Thoracic aorta (tissue), 2 donors: ENCODE data around the gene STAG3. TPM values are rescaled to one million over a fixed set of nuclear protein-coding genes. Genes with fewer than 3 reads are reported as not detected.
"Not testable (repeated sequence)": the region's sequence is repeated elsewhere in the genome, so short reads cannot be mapped to it uniquely, and the experiment has no call there.

Source experiments
- ATAC-seq: fragments of 150-250 bp; one replicate; pipeline ENCODE4 v1.8.0; 2017; ENCODE audit warnings: low read depth; ENCODE audit not compliant: insufficient number of reproducible peaks, low FRiP score
- DNase-seq: peaks from one replicate; pipeline ENCODE4 v3.0.0-alpha.2; 2020; ENCODE audit warnings: low spot score
- H3K27ac ChIP-seq, 2 donors: fragments of 200-600 bp; sonication (generic); 1 replicate in 1 of 2; 2 replicates in 1 of 2; pipeline ENCODE4 v1.5.1; 2016; ENCODE audit warnings: mild to moderate bottlenecking in 2 of 2, moderate library complexity in 2 of 2
- H3K27me3 ChIP-seq: fragments of 200-600 bp; sonication (generic); replicated peaks from 2 replicates; pipeline ENCODE4 v1.6.0; 2016; ENCODE audit warnings: mild to moderate bottlenecking; ENCODE audit not compliant: insufficient read depth
- H3K36me3 ChIP-seq: fragments of 200-600 bp; sonication (generic); one replicate; pipeline ENCODE4 v1.5.1; 2016
- H3K4me1 ChIP-seq, 2 donors: fragments of 200-600 bp; sonication (generic); 1 replicate in 1 of 2; 2 replicates in 1 of 2; pipeline versions ENCODE4 v1.5.1 to v1.6.0; 2016; ENCODE audit warnings: low read depth in 2 of 2, mild to moderate bottlenecking in 1 of 2; ENCODE audit not compliant: control insufficient read depth in 1 of 2
- H3K4me3 ChIP-seq: fragments of 200-600 bp; sonication (generic); 2 replicates; pipeline ENCODE4 v1.5.1; 2016; ENCODE audit warnings: mild to moderate bottlenecking
- H3K9me3 ChIP-seq: fragments of 200-600 bp; sonication (generic); 2 replicates; pipeline ENCODE4 v1.5.1; 2016
- total RNA-seq, 2 donors: library from RNA; depleted of rRNA; stranded (reverse); fragments of >200 nt; gene quantifications; one replicate each; pipeline versions ENCODE4 v1.1.0 to v1.2.3, GENCODE V29; 2016
- TF ChIP-seq, protein P1 (sequence below): fragments of 200-600 bp; sonication (generic); IDR thresholded peaks from one replicate; pipeline ENCODE4 v1.5.1; 2019; ENCODE audit warnings: antibody characterized with exemption

Gene STAG3
- total RNA-seq, 2 donors from 2014 or later = 0.56 to 0.95 TPM

GRCh38 chr7:100132126-100132525 is 45.6 kb upstream of the STAG3 start:
- ATAC-seq = no peak
- Histone ChIP-seq H3K4me3 (no peak overlapping the region), H3K36me3 (no peaks in the 10 kb centered on the region), H3K27ac (no peak overlapping the region), H3K27me3 (no peaks in the 10 kb centered on the region), H3K9me3 (no peaks in the 10 kb centered on the region), H3K4me1 (peaks cover 9 to 19% of the 10 kb centered on the region in 2 donors)
- no peak for DNase-seq
- TF ChIP-seq, protein P1, sequence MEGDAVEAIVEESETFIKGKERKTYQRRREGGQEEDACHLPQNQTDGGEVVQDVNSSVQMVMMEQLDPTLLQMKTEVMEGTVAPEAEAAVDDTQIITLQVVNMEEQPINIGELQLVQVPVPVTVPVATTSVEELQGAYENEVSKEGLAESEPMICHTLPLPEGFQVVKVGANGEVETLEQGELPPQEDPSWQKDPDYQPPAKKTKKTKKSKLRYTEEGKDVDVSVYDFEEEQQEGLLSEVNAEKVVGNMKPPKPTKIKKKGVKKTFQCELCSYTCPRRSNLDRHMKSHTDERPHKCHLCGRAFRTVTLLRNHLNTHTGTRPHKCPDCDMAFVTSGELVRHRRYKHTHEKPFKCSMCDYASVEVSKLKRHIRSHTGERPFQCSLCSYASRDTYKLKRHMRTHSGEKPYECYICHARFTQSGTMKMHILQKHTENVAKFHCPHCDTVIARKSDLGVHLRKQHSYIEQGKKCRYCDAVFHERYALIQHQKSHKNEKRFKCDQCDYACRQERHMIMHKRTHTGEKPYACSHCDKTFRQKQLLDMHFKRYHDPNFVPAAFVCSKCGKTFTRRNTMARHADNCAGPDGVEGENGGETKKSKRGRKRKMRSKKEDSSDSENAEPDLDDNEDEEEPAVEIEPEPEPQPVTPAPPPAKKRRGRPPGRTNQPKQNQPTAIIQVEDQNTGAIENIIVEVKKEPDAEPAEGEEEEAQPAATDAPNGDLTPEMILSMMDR = no peak

DNA sequence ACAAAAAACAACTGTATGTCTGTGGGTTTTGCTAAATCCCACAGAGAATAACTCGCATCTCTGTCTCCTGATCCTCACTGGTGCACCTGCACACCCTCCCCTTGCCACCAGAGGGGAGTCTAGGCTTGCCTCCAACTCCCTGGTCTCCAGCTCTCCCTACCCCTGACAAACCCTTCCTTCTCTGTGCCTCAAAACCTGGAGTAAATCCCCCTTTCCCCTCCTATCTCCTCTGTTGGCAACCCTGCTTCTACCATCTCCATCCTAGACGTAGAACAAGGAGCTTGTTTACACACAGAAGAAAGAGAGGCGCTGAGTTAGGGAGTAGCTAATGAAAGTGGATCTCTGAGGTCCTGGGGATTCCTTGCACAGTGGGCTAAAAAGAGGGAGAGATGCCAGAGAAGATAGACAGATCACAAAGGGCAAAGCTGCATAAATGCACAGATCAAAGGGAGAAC is 45.0 kb upstream of the STAG3 start:
- TF ChIP-seq, protein P1 = peak; percentile 62
- H3K4me1 ChIP-seq = peaks cover 9 to 19% of the 10 kb centered on the region in 2 donors
- no peak overlapping the region for H3K4me3 ChIP-seq
- DNase-seq = no peak
- no peaks in the 10 kb centered on the region for H3K36me3 ChIP-seq
- no peak overlapping the region for H3K27ac ChIP-seq
- H3K27me3 ChIP-seq = no peaks in the 10 kb centered on the region
- no peak for ATAC-seq
- H3K9me3 ChIP-seq = no peaks in the 10 kb centered on the region

DNA sequence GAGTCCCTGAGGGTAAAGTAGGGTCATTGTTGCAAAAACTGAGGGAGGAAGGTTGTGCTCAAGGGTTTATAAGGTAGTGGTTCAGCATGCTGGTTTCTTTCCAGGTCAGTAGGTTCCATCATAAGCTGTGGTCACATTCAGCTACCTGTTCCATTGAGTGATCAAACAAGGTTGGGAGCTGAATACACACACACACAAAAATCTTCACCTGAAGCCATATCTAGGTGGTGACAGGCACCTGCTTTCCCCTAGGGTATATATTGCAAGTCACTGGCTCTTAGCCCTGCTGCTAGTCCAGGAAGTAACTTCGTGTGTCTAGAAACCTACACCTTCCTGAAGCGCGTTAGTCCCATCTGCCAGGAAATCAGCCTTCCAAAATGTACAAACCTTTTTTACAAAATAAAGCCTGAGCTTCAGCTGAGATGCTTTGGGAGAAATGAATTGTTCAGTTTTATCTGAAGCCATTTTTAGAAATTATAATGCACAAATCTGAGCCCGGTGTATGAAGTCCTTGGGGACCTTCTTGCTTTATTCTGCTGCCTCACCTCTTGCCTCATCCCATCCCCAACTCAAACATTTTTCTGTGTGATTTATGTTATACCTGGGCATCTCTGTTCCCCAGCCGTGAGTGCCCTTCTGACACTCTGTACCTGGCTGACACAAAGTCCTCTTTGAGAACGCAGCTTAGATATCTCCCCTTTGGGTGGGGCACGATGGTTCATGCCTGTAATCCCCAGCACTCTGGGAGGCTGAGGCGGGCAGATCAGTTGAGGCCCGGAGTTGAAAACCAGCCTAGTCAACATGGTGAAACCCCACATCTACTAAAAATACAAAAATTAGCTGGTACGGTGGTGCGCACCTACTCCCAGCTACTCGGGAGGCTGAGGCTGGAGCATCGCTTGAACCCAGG is 39.6 kb upstream of the STAG3 start:
- H3K27me3 ChIP-seq = no peaks in the 10 kb centered on the region
- no peaks in the 10 kb centered on the region for H3K9me3 ChIP-seq
- H3K4me1 ChIP-seq = no peaks in the 10 kb centered on the region
- no peak overlapping the region for H3K27ac ChIP-seq
- ATAC-seq (peak; percentile 60), DNase-seq (no peak)
- no peaks in the 10 kb centered on the region for H3K36me3 ChIP-seq
- TF ChIP-seq, protein P1 = no peak
- H3K4me3 ChIP-seq = no peak overlapping the region

- no peak for ATAC-seq
- no peaks in the 10 kb centered on the region for H3K9me3 ChIP-seq
- TF ChIP-seq, protein P1 = no peak
- no peak overlapping the region for H3K27ac ChIP-seq
- DNase-seq = no peak
- no peak overlapping the region for H3K4me3 ChIP-seq
- H3K27me3 ChIP-seq = no peaks in the 10 kb centered on the region
- H3K36me3 ChIP-seq = no peaks in the 10 kb centered on the region
- no peaks in the 10 kb centered on the region for H3K4me1 ChIP-seq
Measured at GRCh38 chr7:100141555-100141949, 36.2 kb upstream of the STAG3 start.

GRCh38 chr7:100142461-100142860 is 35.3 kb upstream of the STAG3 start:
- TF ChIP-seq, protein P1 = no peak
- Histone ChIP-seq H3K27ac (no peak overlapping the region), H3K9me3 (no peaks in the 10 kb centered on the region), H3K27me3 (no peaks in the 10 kb centered on the region), H3K4me1 (no peaks in the 10 kb centered on the region), H3K36me3 (no peaks in the 10 kb centered on the region), H3K4me3 (no peak overlapping the region)
- no peak for ATAC-seq
- DNase-seq = no peak

GRCh38 chr7:100146350-100146749 is 31.4 kb upstream of the STAG3 start:
- ATAC-seq, H3K36me3 ChIP-seq, DNase-seq, H3K9me3 ChIP-seq, H3K27me3 ChIP-seq, H3K4me3 ChIP-seq, H3K27ac ChIP-seq: not testable (repeated sequence)
- peaks cover 5 to 13% of the 10 kb centered on the region in 2 donors for H3K4me1 ChIP-seq
